HL-60 (cell line): ENCODE data around the gene SMAD6.

ENCODE experiments used
- GABPA ChIP-seq: IDR thresholded peaks from 2 replicates; pipeline ENCODE4 v1.6.1; 2012; ENCODE audit warnings: low read depth
- POLR2AphosphoS5 ChIP-seq: IDR thresholded peaks from 2 replicates; pipeline ENCODE4 v1.6.1; 2012; ENCODE audit warnings: low read depth
- REST ChIP-seq: IDR thresholded peaks from 2 replicates; pipeline ENCODE4 v1.6.1; 2012; ENCODE audit warnings: low read depth; ENCODE audit not compliant: insufficient replicate concordance
- SPI1 ChIP-seq: IDR thresholded peaks from 2 replicates; pipeline ENCODE4 v1.6.1; 2012; ENCODE audit warnings: low read depth, mild to moderate bottlenecking, borderline replicate concordance
- TF ChIP-seq, protein P1 (sequence below): IDR thresholded peaks from one replicate; pipeline ENCODE4 v1.5.1; 2011; ENCODE audit warnings: low read length, control low read depth, inconsistent platforms; ENCODE audit not compliant: insufficient read depth

GRCh38 chr15:66750609-66751008 is 48.6 kb downstream of the SMAD6 start:
- TF ChIP-seq, protein P1, sequence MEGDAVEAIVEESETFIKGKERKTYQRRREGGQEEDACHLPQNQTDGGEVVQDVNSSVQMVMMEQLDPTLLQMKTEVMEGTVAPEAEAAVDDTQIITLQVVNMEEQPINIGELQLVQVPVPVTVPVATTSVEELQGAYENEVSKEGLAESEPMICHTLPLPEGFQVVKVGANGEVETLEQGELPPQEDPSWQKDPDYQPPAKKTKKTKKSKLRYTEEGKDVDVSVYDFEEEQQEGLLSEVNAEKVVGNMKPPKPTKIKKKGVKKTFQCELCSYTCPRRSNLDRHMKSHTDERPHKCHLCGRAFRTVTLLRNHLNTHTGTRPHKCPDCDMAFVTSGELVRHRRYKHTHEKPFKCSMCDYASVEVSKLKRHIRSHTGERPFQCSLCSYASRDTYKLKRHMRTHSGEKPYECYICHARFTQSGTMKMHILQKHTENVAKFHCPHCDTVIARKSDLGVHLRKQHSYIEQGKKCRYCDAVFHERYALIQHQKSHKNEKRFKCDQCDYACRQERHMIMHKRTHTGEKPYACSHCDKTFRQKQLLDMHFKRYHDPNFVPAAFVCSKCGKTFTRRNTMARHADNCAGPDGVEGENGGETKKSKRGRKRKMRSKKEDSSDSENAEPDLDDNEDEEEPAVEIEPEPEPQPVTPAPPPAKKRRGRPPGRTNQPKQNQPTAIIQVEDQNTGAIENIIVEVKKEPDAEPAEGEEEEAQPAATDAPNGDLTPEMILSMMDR, result no peak
- TF ChIP-seq POLR2AphosphoS5 (no peak), GABPA (no peak), REST (no peak), SPI1 (no peak)
